GM23338 (cell line): ENCODE results near the gene RUNX1.

Experiments
- EZH2 ChIP-seq: fragments of 200-600 bp; sonication (generic); IDR thresholded peaks from one replicate; pipeline ENCODE4 v1.8.0; 2017; ENCODE audit warnings: antibody characterized with exemption, mild to moderate bottlenecking, low read depth; ENCODE audit not compliant: unreplicated experiment
- EZH2phosphoT487 ChIP-seq: fragments of 200-600 bp; sonication (generic); IDR thresholded peaks from one replicate; pipeline ENCODE4 v1.8.1; 2018; ENCODE audit warnings: antibody characterized with exemption; ENCODE audit not compliant: unreplicated experiment
- JUNB ChIP-seq: IDR thresholded peaks from one replicate; pipeline ENCODE4 v1.6.1; 2016; ENCODE audit warnings: antibody characterized with exemption; ENCODE audit not compliant: unreplicated experiment
- POLR2AphosphoS5 ChIP-seq: IDR thresholded peaks from 2 replicates; pipeline ENCODE4 v1.6.1; 2016; ENCODE audit warnings: antibody characterized with exemption, low read depth
- STAT1 ChIP-seq: IDR thresholded peaks from one replicate; pipeline ENCODE4 v1.6.1; 2016; ENCODE audit warnings: antibody characterized with exemption; ENCODE audit not compliant: unreplicated experiment
- ZNF331 ChIP-seq: fragments of 250-450 bp; sonication (Bioruptor Pico); IDR thresholded peaks from 2 replicates; pipeline ENCODE4 v1.5.0; 2020; ENCODE audit warnings: low read depth, mild to moderate bottlenecking, moderate library complexity
- TF ChIP-seq, protein P1 (sequence below), 2 experiments: fragments of 200-600 bp in 1 of 2; sonication (generic) in 1 of 2; conservative IDR thresholded peaks; 2 replicates each; pipeline versions ENCODE4 v1.5.1 to v1.6.1; 2016 to 2017; ENCODE audit warnings: antibody characterized with exemption in 2 of 2, low read depth in 2 of 2, mild to moderate bottlenecking in 2 of 2, moderate library complexity in 1 of 2
- TF ChIP-seq, protein P2 (sequence below): IDR thresholded peaks from one replicate; pipeline ENCODE4 v1.6.1; 2018; ENCODE audit warnings: antibody characterized with exemption; ENCODE audit not compliant: unreplicated experiment

DNA sequence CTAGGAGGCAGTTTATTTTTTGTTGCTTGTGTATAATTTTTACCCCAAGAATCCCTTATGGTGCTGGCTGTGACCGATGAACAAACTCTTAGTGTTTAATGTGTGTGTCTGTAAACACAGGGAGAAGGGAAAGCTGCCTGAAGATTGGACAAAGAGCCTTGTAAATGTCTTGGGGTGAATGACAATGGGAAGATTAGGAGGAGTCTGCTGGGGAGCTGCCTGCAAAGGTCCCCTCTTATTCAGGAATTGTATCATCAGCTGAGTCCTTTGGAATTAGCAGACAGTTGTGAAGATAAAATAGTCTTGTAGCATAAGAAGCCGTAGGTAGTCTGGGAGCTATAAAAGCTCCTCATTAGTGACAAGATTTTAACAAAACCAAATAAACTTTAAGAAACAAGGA is 88.4 kb downstream of the RUNX1 start:
- TF ChIP-seq, protein P1, sequence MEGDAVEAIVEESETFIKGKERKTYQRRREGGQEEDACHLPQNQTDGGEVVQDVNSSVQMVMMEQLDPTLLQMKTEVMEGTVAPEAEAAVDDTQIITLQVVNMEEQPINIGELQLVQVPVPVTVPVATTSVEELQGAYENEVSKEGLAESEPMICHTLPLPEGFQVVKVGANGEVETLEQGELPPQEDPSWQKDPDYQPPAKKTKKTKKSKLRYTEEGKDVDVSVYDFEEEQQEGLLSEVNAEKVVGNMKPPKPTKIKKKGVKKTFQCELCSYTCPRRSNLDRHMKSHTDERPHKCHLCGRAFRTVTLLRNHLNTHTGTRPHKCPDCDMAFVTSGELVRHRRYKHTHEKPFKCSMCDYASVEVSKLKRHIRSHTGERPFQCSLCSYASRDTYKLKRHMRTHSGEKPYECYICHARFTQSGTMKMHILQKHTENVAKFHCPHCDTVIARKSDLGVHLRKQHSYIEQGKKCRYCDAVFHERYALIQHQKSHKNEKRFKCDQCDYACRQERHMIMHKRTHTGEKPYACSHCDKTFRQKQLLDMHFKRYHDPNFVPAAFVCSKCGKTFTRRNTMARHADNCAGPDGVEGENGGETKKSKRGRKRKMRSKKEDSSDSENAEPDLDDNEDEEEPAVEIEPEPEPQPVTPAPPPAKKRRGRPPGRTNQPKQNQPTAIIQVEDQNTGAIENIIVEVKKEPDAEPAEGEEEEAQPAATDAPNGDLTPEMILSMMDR (conservative IDR thresholded peaks at IDR 0.05; ENCODE audit: low read depth in 2 of 2) = no peak
- TF ChIP-seq EZH2phosphoT487 (no peak), POLR2AphosphoS5 (no peak), EZH2 (no peak), JUNB (no peak), ZNF331 (no peak), STAT1 (no peak)
- TF ChIP-seq, protein P2, sequence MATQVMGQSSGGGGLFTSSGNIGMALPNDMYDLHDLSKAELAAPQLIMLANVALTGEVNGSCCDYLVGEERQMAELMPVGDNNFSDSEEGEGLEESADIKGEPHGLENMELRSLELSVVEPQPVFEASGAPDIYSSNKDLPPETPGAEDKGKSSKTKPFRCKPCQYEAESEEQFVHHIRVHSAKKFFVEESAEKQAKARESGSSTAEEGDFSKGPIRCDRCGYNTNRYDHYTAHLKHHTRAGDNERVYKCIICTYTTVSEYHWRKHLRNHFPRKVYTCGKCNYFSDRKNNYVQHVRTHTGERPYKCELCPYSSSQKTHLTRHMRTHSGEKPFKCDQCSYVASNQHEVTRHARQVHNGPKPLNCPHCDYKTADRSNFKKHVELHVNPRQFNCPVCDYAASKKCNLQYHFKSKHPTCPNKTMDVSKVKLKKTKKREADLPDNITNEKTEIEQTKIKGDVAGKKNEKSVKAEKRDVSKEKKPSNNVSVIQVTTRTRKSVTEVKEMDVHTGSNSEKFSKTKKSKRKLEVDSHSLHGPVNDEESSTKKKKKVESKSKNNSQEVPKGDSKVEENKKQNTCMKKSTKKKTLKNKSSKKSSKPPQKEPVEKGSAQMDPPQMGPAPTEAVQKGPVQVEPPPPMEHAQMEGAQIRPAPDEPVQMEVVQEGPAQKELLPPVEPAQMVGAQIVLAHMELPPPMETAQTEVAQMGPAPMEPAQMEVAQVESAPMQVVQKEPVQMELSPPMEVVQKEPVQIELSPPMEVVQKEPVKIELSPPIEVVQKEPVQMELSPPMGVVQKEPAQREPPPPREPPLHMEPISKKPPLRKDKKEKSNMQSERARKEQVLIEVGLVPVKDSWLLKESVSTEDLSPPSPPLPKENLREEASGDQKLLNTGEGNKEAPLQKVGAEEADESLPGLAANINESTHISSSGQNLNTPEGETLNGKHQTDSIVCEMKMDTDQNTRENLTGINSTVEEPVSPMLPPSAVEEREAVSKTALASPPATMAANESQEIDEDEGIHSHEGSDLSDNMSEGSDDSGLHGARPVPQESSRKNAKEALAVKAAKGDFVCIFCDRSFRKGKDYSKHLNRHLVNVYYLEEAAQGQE = no peak
